Esophagus muscularis mucosa (tissue), 3 donors: ENCODE results near the gene ANO4.

Experiments
- CTCF ChIP-seq, 3 experiments: fragments of 200-600 bp in 2 of 3; fragments of 450-650 bp in 1 of 3; sonication (generic) in 2 of 3; IDR thresholded peaks; one replicate each; pipeline ENCODE4 v1.5.1; 2017 to 2019; ENCODE audit warnings: antibody characterized with exemption in 3 of 3, mild to moderate bottlenecking in 2 of 3, moderate library complexity in 1 of 3
- POLR2A ChIP-seq: fragments of 450-650 bp; IDR thresholded peaks from one replicate; pipeline ENCODE4 v1.6.1; 2017; ENCODE audit warnings: antibody characterized with exemption, moderate library complexity, mild to moderate bottlenecking, low read depth
- POLR2AphosphoS5 ChIP-seq, 2 donors: sonication (generic); formaldehyde crosslinking; IDR thresholded peaks; one replicate each; pipeline ENCODE4 v1.6.1; 2017; ENCODE audit warnings: antibody characterized with exemption in 2 of 2

GRCh38 chr12:100801320-100801719, 6.7 kb downstream of the ANO4 start:
- TF ChIP-seq CTCF (IDR thresholded peaks at IDR 0.05) (no peak), POLR2AphosphoS5 (IDR thresholded peaks at IDR 0.05) (no peak), POLR2A (no peak)
